Keratinocyte (primary cell): ENCODE results near the gene TP73. TPM values are rescaled to one million over a fixed set of nuclear protein-coding genes. Genes with fewer than 3 reads are reported as not detected.
A peak's percentile ranks its signal among the peaks of the same experiment; 100 is the strongest.

Experiments
- DNase-seq: peaks from one replicate; pipeline ENCODE4 v3.0.0-alpha.2; 2011; ENCODE audit warnings: low read depth, missing footprints, low spot score
- FAIRE-seq: peaks from 2 replicates; lab custom pipeline; 2011; peaks lifted over from hg19 to GRCh38; lab: Jason Lieb, UNC
- H2AFZ ChIP-seq: 2 replicates; pipeline ENCODE4 v1.6.0; 2012; ENCODE audit warnings: low read length, control low read depth, inconsistent platforms; ENCODE audit not compliant: control insufficient read depth
- H3K27ac ChIP-seq: 2 replicates; pipeline ENCODE4 v1.5.1; 2011; ENCODE audit warnings: low read length; ENCODE audit not compliant: control insufficient read depth, insufficient read depth
- H3K27me3 ChIP-seq: 3 replicates; pipeline ENCODE4 v1.6.0; 2011; ENCODE audit warnings: low read length; ENCODE audit not compliant: control insufficient read depth, insufficient read depth; ENCODE audit errors: extremely low read depth
- H3K36me3 ChIP-seq, 2 experiments: 2 replicates in 1 of 2; 3 replicates in 1 of 2; pipeline ENCODE4 v1.5.1; 2011; ENCODE audit warnings: low read length in 2 of 2, mild to moderate bottlenecking in 1 of 2; ENCODE audit not compliant: control insufficient read depth in 2 of 2, insufficient read depth in 2 of 2; ENCODE audit errors: extremely low read depth in 1 of 2
- H3K4me1 ChIP-seq: 3 replicates; pipeline ENCODE4 v1.5.1; 2011; ENCODE audit warnings: low read length; ENCODE audit not compliant: control insufficient read depth, insufficient read depth; ENCODE audit errors: extremely low read depth
- H3K4me2 ChIP-seq: 3 replicates; pipeline ENCODE4 v1.6.0; 2011; ENCODE audit warnings: low read depth, low read length; ENCODE audit not compliant: control insufficient read depth, insufficient read depth; ENCODE audit errors: extremely low read depth
- H3K4me3 ChIP-seq, 3 experiments: fragments of 200-600 bp in 1 of 3; sonication (generic) in 1 of 3; 2 replicates in 2 of 3; 3 replicates in 1 of 3; pipeline ENCODE4 v1.5.1; 2011 to 2016; ENCODE audit warnings: low read length in 3 of 3, mild to moderate bottlenecking in 3 of 3, control low read depth in 2 of 3, inconsistent platforms in 1 of 3, low read depth in 1 of 3, mixed read lengths in 1 of 3, mixed run types in 1 of 3, moderate library complexity in 1 of 3; ENCODE audit not compliant: control insufficient read depth in 2 of 3, insufficient read depth in 2 of 3; ENCODE audit errors: extremely low read depth in 1 of 3
- H3K79me2 ChIP-seq: 2 replicates; pipeline ENCODE4 v1.6.0; 2012; ENCODE audit warnings: low read length; ENCODE audit not compliant: control insufficient read depth, insufficient read depth
- H3K9ac ChIP-seq: 3 replicates; pipeline ENCODE4 v1.6.0; 2011; ENCODE audit warnings: low read length; ENCODE audit not compliant: control insufficient read depth, insufficient read depth; ENCODE audit errors: extremely low read depth
- H3K9me1 ChIP-seq: 3 replicates; pipeline ENCODE4 v1.6.0; 2011; ENCODE audit warnings: low read length; ENCODE audit not compliant: control insufficient read depth, insufficient read depth; ENCODE audit errors: extremely low read depth
- H3K9me3 ChIP-seq: 2 replicates; pipeline ENCODE4 v1.5.1; 2012; ENCODE audit warnings: low read depth, low read length; ENCODE audit not compliant: control insufficient read depth
- H4K20me1 ChIP-seq: 3 replicates; pipeline ENCODE4 v1.6.0; 2011; ENCODE audit warnings: low read length; ENCODE audit not compliant: control insufficient read depth, insufficient read depth; ENCODE audit errors: extremely low read depth
- CTCF ChIP-seq, 3 experiments: IDR thresholded peaks in 1 of 3; conservative IDR thresholded peaks in 1 of 3; optimal IDR thresholded peaks in 1 of 3; 2 replicates in 2 of 3; 3 replicates in 1 of 3; pipeline versions ENCODE3 to v1.5.1; 2011; ENCODE audit warnings: low read length in 3 of 3, mild to moderate bottlenecking in 3 of 3, moderate library complexity in 2 of 3, control low read depth in 1 of 3, inconsistent platforms in 1 of 3; ENCODE audit not compliant: insufficient read depth in 2 of 3; ENCODE audit errors: extremely low read depth in 1 of 3
- EZH2 ChIP-seq: IDR thresholded peaks from one replicate; pipeline ENCODE4 v1.6.1; 2012; ENCODE audit warnings: inconsistent platforms, mild to moderate bottlenecking, low read length, moderate library complexity
- dilution Hi-C: fragments of 300-500 bp; cut with MboI; formaldehyde crosslinking; loops from one replicate; pipeline ENCODE4 v1.7.0; 2020; ENCODE audit warnings: low sequenced_read_pairs; ENCODE audit not compliant: extremely low pct_ligation_motif_present
- polyA plus RNA-seq, 5 experiments: library from polyadenylated mRNA; depleted of rRNA in 3 of 5; stranded (reverse) in 3 of 5; stranded (forward) in 1 of 5; unstranded in 1 of 5; fragments of >200 nt; gene quantifications; 1 replicate in 1 of 5; 2 replicates in 3 of 5; 3 replicates in 1 of 5; pipeline versions ENCODE4 v1.2.1 to v1.2.3, GENCODE V29; 2011 to 2012; ENCODE audit warnings: missing spikeins in 2 of 5, low read depth in 1 of 5, low replicate concordance in 1 of 5

Gene TP73
- polyA plus RNA-seq, 1 donor (not counting 4 experiments of a cell fraction or from before 2014, with no cell fraction given) = 0.14 TPM

- no peak for DNase-seq
Measured at GRCh38 chr1:3695326-3696217, 43.3 kb downstream of the TP73 start.

GRCh38 chr1:3696689-3697088 is 44.4 kb downstream of the TP73 start:
- dilution Hi-C loops = no loop called here

More at GRCh38 chr1:3695326-3696217, 43.3 kb downstream of the TP73 start:
- H3K4me2 ChIP-seq = no peak overlapping the region
- peaks cover 2% of the 10 kb centered on the region for H3K9me1 ChIP-seq
- no peak overlapping the region for H3K4me3 ChIP-seq
- H3K36me3 ChIP-seq = no peaks in the 10 kb centered on the region
- dilution Hi-C loops = no loop called here
- TF ChIP-seq CTCF (optimal IDR thresholded peaks at IDR 0.05 in 1 of 3, IDR thresholded peaks at IDR 0.05 in 1 of 3, conservative IDR thresholded peaks at IDR 0.05 in 1 of 3; ENCODE audit: extremely low read depth in 1 of 3, insufficient read depth in 2 of 3, low read length in 3 of 3) = peak in 2 of 3 experiments; percentile 75 to 92
- TF ChIP-seq EZH2 = no peak
- H3K79me2 ChIP-seq = no peaks in the 10 kb centered on the region
- no peaks in the 10 kb centered on the region for H3K9me3 ChIP-seq
- peaks cover 32% of the 10 kb centered on the region for H3K4me1 ChIP-seq
- no peak overlapping the region for H3K27ac ChIP-seq
- no peaks in the 10 kb centered on the region for H4K20me1 ChIP-seq
- H3K27me3 ChIP-seq = no peaks in the 10 kb centered on the region
- H2AFZ ChIP-seq = no peak overlapping the region
- no peak overlapping the region for H3K9ac ChIP-seq
- FAIRE-seq = no peak

More at GRCh38 chr1:3696689-3697088, 44.4 kb downstream of the TP73 start:
- no peak overlapping the region for H3K9ac ChIP-seq
- no peaks in the 10 kb centered on the region for H3K79me2 ChIP-seq
- FAIRE-seq = no peak
- H3K9me3 ChIP-seq = no peaks in the 10 kb centered on the region
- no peaks in the 10 kb centered on the region for H3K36me3 ChIP-seq
- no peak overlapping the region for H2AFZ ChIP-seq
- H4K20me1 ChIP-seq = no peaks in the 10 kb centered on the region
- H3K4me1 ChIP-seq = peaks cover 23% of the 10 kb centered on the region
- no peaks in the 10 kb centered on the region for H3K27me3 ChIP-seq
- H3K4me2 ChIP-seq = no peak overlapping the region
- no peak for TF ChIP-seq EZH2
- no peak for TF ChIP-seq CTCF (optimal IDR thresholded peaks at IDR 0.05 in 1 of 3, IDR thresholded peaks at IDR 0.05 in 1 of 3, conservative IDR thresholded peaks at IDR 0.05 in 1 of 3; ENCODE audit: extremely low read depth in 1 of 3, insufficient read depth in 2 of 3, low read length in 3 of 3)
- no peaks in the 10 kb centered on the region for H3K9me1 ChIP-seq
- DNase-seq = no peak
- no peak overlapping the region for H3K27ac ChIP-seq
- H3K4me3 ChIP-seq = no peak overlapping the region
